HCT116 (cell line): Measurements from ENCODE around the gene TRIL. TPM values are rescaled to one million over a fixed set of nuclear protein-coding genes. Genes with fewer than 3 reads are reported as not detected.

Experiments used
- ATAC-seq: fragments of 200-7000 bp; cut with Tn5 transposase; 2 replicates; pipeline ENCODE4 v1.9.1; 2020; ENCODE audit warnings: mild to moderate bottlenecking, moderate library complexity
- BruUV-seq: library from RNA; stranded (reverse); fragments of 400-500 nt; replicated peaks from 2 replicates; lab custom pipeline; 2021; lab: Mats Ljungman, UMichigan
- CTCF ChIA-PET: fragments of 300-600 bp; sonication (Branson Sonifier 250); formaldehyde crosslinking; loops from one replicate; lab custom pipeline; 2021; ENCODE audit warnings: antibody characterized with exemption; lab: Charles Lee
- POLR2A ChIA-PET: fragments of 300-600, 350-600 bp; sonication (Branson Sonifier 250); formaldehyde crosslinking; loops from one replicate; lab custom pipeline; 2021; ENCODE audit warnings: antibody characterized with exemption; lab: Charles Lee
- RAD21 ChIA-PET, 2 experiments: fragments of 300-600 bp; sonication (Branson Sonifier 250); formaldehyde crosslinking; loops; one replicate each; lab custom pipeline; 2023; ENCODE audit warnings: low total read pairs in 2 of 2; ENCODE audit not compliant: uncharacterized antibody in 2 of 2, unreplicated experiment in 2 of 2, low non-redundant PET in 1 of 2; lab: Charles Lee
- DNase-seq: peaks from one replicate; pipeline ENCODE4 v3.0.0-alpha.2; 2010; ENCODE audit warnings: low read depth, low spot score
- H2AFZ ChIP-seq: fragments of 200-600 bp; shearing (Covaris generic), sonication (generic); 2 replicates; pipeline ENCODE4 v1.6.1; 2017; ENCODE audit warnings: low read depth, mixed run types, mixed read lengths, antibody characterized with exemption, low read length; ENCODE audit not compliant: poor library complexity, severe bottlenecking
- H3K27ac ChIP-seq: 2 replicates; pipeline ENCODE4 v1.5.1; 2012; ENCODE audit warnings: low read depth, low read length
- H3K27me3 ChIP-seq: fragments of 200-600 bp; sonication (generic); 2 replicates; pipeline ENCODE4 v1.6.1; 2016; ENCODE audit warnings: mixed run types, low read length, mixed read lengths; ENCODE audit not compliant: insufficient read depth
- H3K36me3 ChIP-seq, 2 experiments: fragments of 200-500 bp in 1 of 2; fragments of 200-600 bp in 1 of 2; sonication (Bioruptor generic) in 1 of 2; sonication (generic) in 1 of 2; 2 replicates each; pipeline versions ENCODE4 v1.5.1 to v1.6.1; 2014 to 2016; ENCODE audit warnings: low read length in 2 of 2, inconsistent platforms in 1 of 2, mixed read lengths in 1 of 2, mixed run types in 1 of 2; ENCODE audit not compliant: insufficient read depth in 2 of 2, control insufficient read depth in 1 of 2
- H3K4me1 ChIP-seq, 2 experiments: fragments of 200-600 bp in 1 of 2; sonication (generic) in 1 of 2; 2 replicates each; pipeline versions ENCODE4 v1.5.1 to v1.6.1; 2012 to 2017; ENCODE audit warnings: low read length in 2 of 2, inconsistent platforms in 1 of 2, mild to moderate bottlenecking in 1 of 2, mixed read lengths in 1 of 2, mixed run types in 1 of 2, moderate library complexity in 1 of 2; ENCODE audit not compliant: insufficient read depth in 2 of 2, control insufficient read depth in 1 of 2
- H3K4me2 ChIP-seq: fragments of 200-600 bp; sonication (generic); 2 replicates; pipeline ENCODE4 v1.6.1; 2017; ENCODE audit warnings: mixed run types, low read length, mixed read lengths
- H3K4me3 ChIP-seq, 2 experiments: fragments of 200-600 bp in 1 of 2; sonication (generic) in 1 of 2; replicated peaks in 1 of 2; 2 replicates each; pipeline ENCODE4 v1.5.1; 2011 to 2016; ENCODE audit warnings: low read length in 2 of 2, control low read depth in 1 of 2, low read depth in 1 of 2, mild to moderate bottlenecking in 1 of 2, mixed read lengths in 1 of 2, mixed run types in 1 of 2
- H3K79me2 ChIP-seq: fragments of 200-600 bp; sonication (generic); 2 replicates; pipeline ENCODE4 v1.6.1; 2017; ENCODE audit warnings: mild to moderate bottlenecking, mixed run types, low read length, moderate library complexity, mixed read lengths; ENCODE audit not compliant: insufficient read depth
- H3K9ac ChIP-seq: fragments of 200-600 bp; sonication (generic); 2 replicates; pipeline ENCODE4 v1.6.1; 2016; ENCODE audit warnings: low read length, mixed read lengths
- H3K9me2 ChIP-seq: fragments of 200-600 bp; sonication (generic), shearing (Covaris generic); 2 replicates; pipeline ENCODE4 v1.6.1; 2017; ENCODE audit warnings: mixed run types, mild to moderate bottlenecking, moderate library complexity; ENCODE audit not compliant: insufficient read depth
- H3K9me3 ChIP-seq, 2 experiments: fragments of 200-500 bp in 1 of 2; fragments of 200-600 bp in 1 of 2; sonication (Bioruptor generic) in 1 of 2; sonication (generic) in 1 of 2; 2 replicates each; pipeline ENCODE4 v1.6.1; 2014 to 2017; ENCODE audit warnings: low read length in 2 of 2, mixed read lengths in 2 of 2, inconsistent platforms in 1 of 2, low read depth in 1 of 2, mild to moderate bottlenecking in 1 of 2, mixed run types in 1 of 2, moderate library complexity in 1 of 2; ENCODE audit not compliant: control insufficient read depth in 1 of 2, insufficient read depth in 1 of 2
- H4K20me1 ChIP-seq: fragments of 200-600 bp; sonication (generic), shearing (Covaris generic); 2 replicates; pipeline ENCODE4 v1.6.1; 2017; ENCODE audit warnings: mixed run types, mild to moderate bottlenecking, moderate library complexity; ENCODE audit not compliant: insufficient read depth
- CEBPB ChIP-seq: IDR thresholded peaks from 2 replicates; pipeline ENCODE4 v1.6.1; 2012; ENCODE audit warnings: low read depth
- CTCF ChIP-seq, 3 experiments: fragments of 200-600 bp in 1 of 3; sonication (generic) in 1 of 3; IDR thresholded peaks in 2 of 3; conservative IDR thresholded peaks in 1 of 3; 2 replicates each; pipeline ENCODE4 v1.5.1; 2012 to 2017; ENCODE audit warnings: low read depth in 2 of 3, low read length in 2 of 3, antibody characterized with exemption in 1 of 3, borderline replicate concordance in 1 of 3, control low read depth in 1 of 3, mild to moderate bottlenecking in 1 of 3, mixed read lengths in 1 of 3, mixed run types in 1 of 3, moderate library complexity in 1 of 3; ENCODE audit not compliant: insufficient read depth in 1 of 3
- EGR1 ChIP-seq: IDR thresholded peaks from 2 replicates; pipeline ENCODE4 v1.6.1; 2012; ENCODE audit warnings: low read depth
- ELF1 ChIP-seq: IDR thresholded peaks from 2 replicates; pipeline ENCODE4 v1.6.1; 2012; ENCODE audit warnings: low read depth, borderline replicate concordance
- EZH2 ChIP-seq: fragments of 200-600 bp; sonication (generic); IDR thresholded peaks from 2 replicates; pipeline ENCODE4 v1.6.1; 2017; ENCODE audit warnings: antibody characterized with exemption, mixed run types
- EZH2phosphoT487 ChIP-seq: fragments of 200-600 bp; IDR thresholded peaks from 2 replicates; pipeline ENCODE4 v1.6.1; 2018; ENCODE audit warnings: antibody characterized with exemption, borderline replicate concordance
- JUND ChIP-seq: IDR thresholded peaks from 2 replicates; pipeline ENCODE4 v1.6.1; 2012
- POLR2A ChIP-seq: IDR thresholded peaks from 2 replicates; pipeline ENCODE4 v1.7.0; 2011; ENCODE audit warnings: borderline replicate concordance; ENCODE audit not compliant: insufficient read depth, insufficient read length; ENCODE audit errors: extremely low read depth
- POLR2AphosphoS5 ChIP-seq: IDR thresholded peaks from 2 replicates; pipeline ENCODE4 v1.6.1; 2011; ENCODE audit warnings: mild to moderate bottlenecking, low read depth, low read length, moderate library complexity
- RAD21 ChIP-seq: IDR thresholded peaks from 2 replicates; pipeline ENCODE4 v1.6.1; 2012; ENCODE audit warnings: low read depth, mild to moderate bottlenecking
- REST ChIP-seq: IDR thresholded peaks from 2 replicates; pipeline ENCODE4 v1.6.1; 2012; ENCODE audit warnings: low read depth
- ZBTB33 ChIP-seq: IDR thresholded peaks from 2 replicates; pipeline ENCODE4 v1.6.1; 2011; ENCODE audit warnings: mild to moderate bottlenecking, low read length, moderate library complexity; ENCODE audit not compliant: insufficient replicate concordance; ENCODE audit errors: extremely low read depth
- ZFX ChIP-seq: fragments of 450-650 bp; IDR thresholded peaks from 2 replicates; pipeline ENCODE4 v1.6.1; 2017
- ZNF274 ChIP-seq: fragments of 200-500 bp; sonication (Bioruptor generic); IDR thresholded peaks from 2 replicates; pipeline ENCODE4 v1.6.1; 2014; ENCODE audit warnings: mild to moderate bottlenecking, low read depth, low read length, inconsistent platforms
- intact Hi-C: fragments of 100-400 bp; cut with micrococcal nuclease; formaldehyde crosslinking; loops from 2 replicates; pipeline ENCODE4 v1.10.0; 2022
- total RNA-seq: library from RNA; stranded (reverse); gene quantifications from one replicate; pipeline ENCODE4 v1.2.1, GENCODE V29; 2021; ENCODE audit not compliant: unreplicated experiment

The TRIL gene
- total RNA-seq, 1 experiment from 2014 or later, result not detected

- no peaks in the 10 kb centered on the region for H3K9me2 ChIP-seq
- TF ChIP-seq ZBTB33 (no peak), CEBPB (no peak), ZNF274 (no peak), ZFX (no peak), POLR2A (no peak), ELF1 (no peak), JUND (no peak), RAD21 (no peak), EGR1 (no peak), POLR2AphosphoS5 (no peak), EZH2 (no peak), REST (no peak), CTCF (IDR thresholded peaks at IDR 0.05 in 2 of 3, conservative IDR thresholded peaks at IDR 0.05 in 1 of 3; ENCODE audit: borderline replicate concordance in 1 of 3, insufficient read depth in 1 of 3, low read depth in 2 of 3, low read length in 2 of 3) (no peak), EZH2phosphoT487 (no peak)
- H3K27ac ChIP-seq, result no peak overlapping the region
- no peak overlapping the region for H3K4me3 ChIP-seq
- ChIA-PET POLR2A (no interaction called here), CTCF (no interaction called here), RAD21 (no interaction called here)
- H3K9ac ChIP-seq, result no peak overlapping the region
- DNase-seq, result no peak
- no peak overlapping the region for H2AFZ ChIP-seq
- no peaks in the 10 kb centered on the region for H3K36me3 ChIP-seq
- no peak for ATAC-seq
- H4K20me1 ChIP-seq, result no peaks in the 10 kb centered on the region
- peaks cover 8 to 11% of the 10 kb centered on the region in 2 experiments for H3K4me1 ChIP-seq
- no peak overlapping the region for H3K4me2 ChIP-seq
- no peaks in the 10 kb centered on the region for H3K27me3 ChIP-seq
- no TSS peak for BruUV-seq
- H3K79me2 ChIP-seq, result no peaks in the 10 kb centered on the region
- H3K9me3 ChIP-seq, result no peaks in the 10 kb centered on the region
- intact Hi-C loops, result no loop called here
Observed at GRCh38 chr7:28986028-28986764, 28.1 kb upstream of the TRIL start.
